Measurements from ENCODE around the gene UGT2A1.
A peak's percentile ranks its signal among the peaks of the same experiment; 100 is the strongest.

Gene UGT2A1

GRCh38 chr4:69649207-69649606, 3.8 kb downstream of the UGT2A1 start:
- Histone ChIP-seq H3K36me3 (no peaks in the 10 kb centered on the region), H3K9me3 (ENCODE audit: severe bottlenecking) (no peaks in the 10 kb centered on the region), H3K27ac (no peak overlapping the region), H3K4me3 (ENCODE audit: low read depth, low read length) (no peak overlapping the region), H3K27me3 (ENCODE audit: insufficient read depth, low read depth, severe bottlenecking) (no peaks in the 10 kb centered on the region)
- TF ChIP-seq, protein P1, sequence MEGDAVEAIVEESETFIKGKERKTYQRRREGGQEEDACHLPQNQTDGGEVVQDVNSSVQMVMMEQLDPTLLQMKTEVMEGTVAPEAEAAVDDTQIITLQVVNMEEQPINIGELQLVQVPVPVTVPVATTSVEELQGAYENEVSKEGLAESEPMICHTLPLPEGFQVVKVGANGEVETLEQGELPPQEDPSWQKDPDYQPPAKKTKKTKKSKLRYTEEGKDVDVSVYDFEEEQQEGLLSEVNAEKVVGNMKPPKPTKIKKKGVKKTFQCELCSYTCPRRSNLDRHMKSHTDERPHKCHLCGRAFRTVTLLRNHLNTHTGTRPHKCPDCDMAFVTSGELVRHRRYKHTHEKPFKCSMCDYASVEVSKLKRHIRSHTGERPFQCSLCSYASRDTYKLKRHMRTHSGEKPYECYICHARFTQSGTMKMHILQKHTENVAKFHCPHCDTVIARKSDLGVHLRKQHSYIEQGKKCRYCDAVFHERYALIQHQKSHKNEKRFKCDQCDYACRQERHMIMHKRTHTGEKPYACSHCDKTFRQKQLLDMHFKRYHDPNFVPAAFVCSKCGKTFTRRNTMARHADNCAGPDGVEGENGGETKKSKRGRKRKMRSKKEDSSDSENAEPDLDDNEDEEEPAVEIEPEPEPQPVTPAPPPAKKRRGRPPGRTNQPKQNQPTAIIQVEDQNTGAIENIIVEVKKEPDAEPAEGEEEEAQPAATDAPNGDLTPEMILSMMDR (IDR thresholded peaks at IDR 0.05; ENCODE audit: low read depth, low read length), result no peak
- DNase-seq, result no peak

GRCh38 chr4:69642961-69643360, 10.1 kb downstream of the UGT2A1 start:
- H3K27ac ChIP-seq, result no peak overlapping the region
- H3K36me3 ChIP-seq, result no peaks in the 10 kb centered on the region
- TF ChIP-seq, protein P1 (IDR thresholded peaks at IDR 0.05; ENCODE audit: low read depth, low read length), result no peak
- no peaks in the 10 kb centered on the region for H3K27me3 ChIP-seq (ENCODE audit: insufficient read depth, low read depth, severe bottlenecking)
- no peak overlapping the region for H3K4me3 ChIP-seq (ENCODE audit: low read depth, low read length)
- no peak for DNase-seq
- H3K9me3 ChIP-seq (ENCODE audit: severe bottlenecking), result no peaks in the 10 kb centered on the region

DNA sequence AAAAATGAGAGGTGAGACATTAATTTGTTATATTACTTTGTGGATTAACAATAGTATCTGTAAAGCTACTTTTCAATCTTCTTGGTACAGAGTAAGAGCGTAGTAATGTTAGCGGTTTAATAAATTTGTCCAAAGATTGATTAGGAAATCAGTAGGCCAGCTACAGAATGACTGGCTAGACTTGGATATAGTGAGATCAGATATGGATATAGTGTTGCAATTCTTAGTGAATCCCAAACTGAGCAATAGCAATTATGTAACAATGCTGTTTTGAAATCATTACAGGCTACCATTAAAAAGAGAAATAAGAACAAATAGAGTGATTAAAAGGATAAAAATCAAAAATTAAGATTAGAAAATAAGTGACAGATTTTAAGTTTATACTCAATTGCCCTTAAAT, 12.8 kb downstream of the UGT2A1 start:
- Histone ChIP-seq H3K36me3 (no peaks in the 10 kb centered on the region), H3K27ac (no peak overlapping the region), H3K9me3 (ENCODE audit: severe bottlenecking) (no peaks in the 10 kb centered on the region), H3K4me3 (ENCODE audit: low read depth, low read length) (no peak overlapping the region), H3K27me3 (ENCODE audit: insufficient read depth, low read depth, severe bottlenecking) (no peaks in the 10 kb centered on the region)
- TF ChIP-seq, protein P1 (IDR thresholded peaks at IDR 0.05; ENCODE audit: low read depth, low read length), result no peak
- no peak for DNase-seq

- H3K36me3 ChIP-seq, result no peaks in the 10 kb centered on the region
- no peak within 1 kb of the TSS for H3K4me3 ChIP-seq (ENCODE audit: low read depth, low read length)
- H3K27ac ChIP-seq, result no peak within 1 kb of the TSS
- no peaks in the 10 kb centered on the region for H3K9me3 ChIP-seq (ENCODE audit: severe bottlenecking)
- no peak for DNase-seq
- TF ChIP-seq, protein P1 (IDR thresholded peaks at IDR 0.05; ENCODE audit: low read depth, low read length), result no peak
- no peaks in the 10 kb centered on the region for H3K27me3 ChIP-seq (ENCODE audit: insufficient read depth, low read depth, severe bottlenecking)
Observed at GRCh38 chr4:69639542-69639941, 13.5 kb downstream of the UGT2A1 start, which contains the start of gene UGT2A2. TSS of gene UGT2A2 (minus strand) at chr4:69639642. CDS start at chr4:69639640, 2 bp downstream.

DNA sequence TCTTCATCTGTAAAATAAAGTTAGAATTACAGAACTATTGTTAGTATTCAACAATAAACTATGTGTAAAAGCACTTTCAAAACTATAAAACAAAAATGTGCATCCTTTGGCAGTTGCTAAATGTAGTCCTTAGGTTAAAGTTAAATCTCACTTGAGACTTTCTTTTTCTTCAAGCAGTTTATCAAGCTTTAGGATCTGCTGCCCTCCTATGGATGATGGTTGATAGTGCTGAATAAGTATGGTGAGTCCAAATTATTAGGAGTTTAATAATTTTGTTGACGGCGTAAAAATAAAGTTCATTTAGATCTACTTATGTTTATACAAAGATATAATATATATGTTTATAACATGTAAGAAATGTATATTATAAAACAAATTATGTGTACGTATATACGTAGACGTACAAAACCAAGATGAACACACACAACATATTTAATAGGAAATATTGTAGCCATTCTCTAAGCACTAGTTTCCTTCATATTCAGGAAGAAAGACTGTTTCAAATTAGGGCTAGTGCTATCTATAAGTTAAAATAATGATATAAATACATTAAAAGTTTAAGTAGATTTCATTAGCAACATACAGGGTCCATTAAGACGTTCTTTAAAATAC, 35.9 kb downstream of the UGT2A1 start:
- H3K9me3 ChIP-seq (ENCODE audit: severe bottlenecking), result no peaks in the 10 kb centered on the region
- peak; percentile 8 for DNase-seq
- H3K4me3 ChIP-seq (ENCODE audit: low read depth, low read length), result no peak overlapping the region
- no peaks in the 10 kb centered on the region for H3K36me3 ChIP-seq
- no peaks in the 10 kb centered on the region for H3K27me3 ChIP-seq (ENCODE audit: insufficient read depth, low read depth, severe bottlenecking)
- H3K27ac ChIP-seq, result no peak overlapping the region
- TF ChIP-seq, protein P1 (IDR thresholded peaks at IDR 0.05; ENCODE audit: low read depth, low read length), result peak; percentile 23; the same call in 1 of the 2 replicates

- no peaks in the 10 kb centered on the region for H3K27me3 ChIP-seq (ENCODE audit: insufficient read depth, low read depth, severe bottlenecking)
- no peaks in the 10 kb centered on the region for H3K9me3 ChIP-seq (ENCODE audit: severe bottlenecking)
- DNase-seq, result no peak
- TF ChIP-seq, protein P1 (IDR thresholded peaks at IDR 0.05; ENCODE audit: low read depth, low read length), result no peak
- H3K4me3 ChIP-seq (ENCODE audit: low read depth, low read length), result no peak overlapping the region
- no peaks in the 10 kb centered on the region for H3K36me3 ChIP-seq
- H3K27ac ChIP-seq, result no peak overlapping the region
Observed at GRCh38 chr4:69610484-69610883, 42.6 kb downstream of the UGT2A1 start.

Measured in WERI-Rb-1 (cell line).